ENCODE data around the gene SHISA9.

Gene SHISA9

GRCh38 chr16:12871784-12872183 is 29.6 kb upstream of the SHISA9 start:
- H3K79me2 ChIP-seq (ENCODE audit: insufficient read depth, low read depth), result no peaks in the 10 kb centered on the region
- H3K4me1 ChIP-seq (ENCODE audit: low read depth, poor library complexity, severe bottlenecking), result no peaks in the 10 kb centered on the region
- H3K4me3 ChIP-seq (IDR thresholded peaks at IDR 0.05; ENCODE audit: insufficient read depth, low read depth, low read length), result no peak overlapping the region
- no peaks in the 10 kb centered on the region for H4K20me1 ChIP-seq (ENCODE audit: insufficient read depth)
- no peak overlapping the region for H3K9ac ChIP-seq
- H3K36me3 ChIP-seq (ENCODE audit: insufficient read depth), result no peaks in the 10 kb centered on the region
- no peaks in the 10 kb centered on the region for H3K27me3 ChIP-seq (ENCODE audit: insufficient read depth, low read depth)
- H2AFZ ChIP-seq (ENCODE audit: low read depth), result no peak overlapping the region
- no peak overlapping the region for H3K27ac ChIP-seq
- H3K4me2 ChIP-seq, result no peak overlapping the region
- no peak for TF ChIP-seq CTCF (conservative IDR thresholded peaks at IDR 0.05; ENCODE audit: low read depth, low read length)

- TF ChIP-seq CTCF (conservative IDR thresholded peaks at IDR 0.05; ENCODE audit: low read depth, low read length), result no peak
- H3K79me2 ChIP-seq (ENCODE audit: insufficient read depth, low read depth), result no peaks in the 10 kb centered on the region
- no peaks in the 10 kb centered on the region for H3K27me3 ChIP-seq (ENCODE audit: insufficient read depth, low read depth)
- no peaks in the 10 kb centered on the region for H3K4me1 ChIP-seq (ENCODE audit: low read depth, poor library complexity, severe bottlenecking)
- no peak overlapping the region for H3K27ac ChIP-seq
- H3K36me3 ChIP-seq (ENCODE audit: insufficient read depth), result no peaks in the 10 kb centered on the region
- no peak overlapping the region for H3K4me2 ChIP-seq
- no peak overlapping the region for H3K4me3 ChIP-seq (IDR thresholded peaks at IDR 0.05; ENCODE audit: insufficient read depth, low read depth, low read length)
- H2AFZ ChIP-seq (ENCODE audit: low read depth), result no peak overlapping the region
- no peak overlapping the region for H3K9ac ChIP-seq
- no peaks in the 10 kb centered on the region for H4K20me1 ChIP-seq (ENCODE audit: insufficient read depth)
Measured at GRCh38 chr16:12874186-12874585, 27.2 kb upstream of the SHISA9 start.

- no peak overlapping the region for H2AFZ ChIP-seq (ENCODE audit: low read depth)
- H3K9ac ChIP-seq, result no peak overlapping the region
- no peaks in the 10 kb centered on the region for H3K36me3 ChIP-seq (ENCODE audit: insufficient read depth)
- no peak overlapping the region for H3K4me2 ChIP-seq
- no peaks in the 10 kb centered on the region for H3K4me1 ChIP-seq (ENCODE audit: low read depth, poor library complexity, severe bottlenecking)
- no peak overlapping the region for H3K27ac ChIP-seq
- TF ChIP-seq CTCF (conservative IDR thresholded peaks at IDR 0.05; ENCODE audit: low read depth, low read length), result no peak
- no peak overlapping the region for H3K4me3 ChIP-seq (IDR thresholded peaks at IDR 0.05; ENCODE audit: insufficient read depth, low read depth, low read length)
- H3K27me3 ChIP-seq (ENCODE audit: insufficient read depth, low read depth), result no peaks in the 10 kb centered on the region
- no peaks in the 10 kb centered on the region for H4K20me1 ChIP-seq (ENCODE audit: insufficient read depth)
- H3K79me2 ChIP-seq (ENCODE audit: insufficient read depth, low read depth), result no peaks in the 10 kb centered on the region
Measured at GRCh38 chr16:12876778-12877177, 24.6 kb upstream of the SHISA9 start.

GRCh38 chr16:12878973-12879372 is 22.4 kb upstream of the SHISA9 start:
- H3K27me3 ChIP-seq (ENCODE audit: insufficient read depth, low read depth), result no peaks in the 10 kb centered on the region

More at GRCh38 chr16:12878973-12879372, 22.4 kb upstream of the SHISA9 start:
- Histone ChIP-seq H4K20me1 (ENCODE audit: insufficient read depth) (no peaks in the 10 kb centered on the region), H3K36me3 (ENCODE audit: insufficient read depth) (no peaks in the 10 kb centered on the region), H3K27ac (no peak overlapping the region), H3K4me2 (no peak overlapping the region), H3K4me1 (ENCODE audit: low read depth, poor library complexity, severe bottlenecking) (no peaks in the 10 kb centered on the region), H3K9ac (no peak overlapping the region), H3K79me2 (ENCODE audit: insufficient read depth, low read depth) (no peaks in the 10 kb centered on the region), H2AFZ (ENCODE audit: low read depth) (no peak overlapping the region), H3K4me3 (IDR thresholded peaks at IDR 0.05; ENCODE audit: insufficient read depth, low read depth, low read length) (no peak overlapping the region)
- TF ChIP-seq CTCF (conservative IDR thresholded peaks at IDR 0.05; ENCODE audit: low read depth, low read length), result no peak
